ENCODE results near the gene CACNA2D3. TPM values are rescaled to one million over a fixed set of nuclear protein-coding genes. Genes with fewer than 3 reads are reported as not detected.

Gene CACNA2D3
- polyA plus RNA-seq, 2 of the 4 experiments (the other 2 are of a cell fraction), result 0.04 to 0.05 TPM

- no peak overlapping the region for H3K4me3 ChIP-seq
- TF ChIP-seq BHLHE40 (IDR thresholded peaks at IDR 0.05; ENCODE audit: low read depth, low read length), result no peak
- 5% methylated on average over 3 of the region's 3 CpGs for whole genome bisulfite sequencing (ENCODE audit: missing lambda C conversion rate)
- no peaks in the 10 kb centered on the region for H3K9me3 ChIP-seq
- H3K4me2 ChIP-seq, result no peak overlapping the region
- FAIRE-seq (no peak), DNase-seq (ENCODE audit: low read depth in 1 of 2, low spot score in 1 of 2) (no peak), ATAC-seq (no peak)
- H3K27ac ChIP-seq, result no peak overlapping the region
- CTCF ChIA-PET, result no interaction called here
- no peaks in the 10 kb centered on the region for H3K4me1 ChIP-seq
- POLR2A ChIA-PET, result no interaction called here
Measured at GRCh38 chr3:54810401-54810800, 688.0 kb downstream of the CACNA2D3 start.

- CTCF ChIA-PET, result no interaction called here
- Histone ChIP-seq H3K9me3 (no peaks in the 10 kb centered on the region), H3K4me3 (no peak overlapping the region), H3K4me1 (no peaks in the 10 kb centered on the region), H3K27ac (no peak overlapping the region), H3K4me2 (no peak overlapping the region)
- no peak for TF ChIP-seq CTCF (IDR thresholded peaks at IDR 0.05)
- TF ChIP-seq POLR2A (IDR thresholded peaks at IDR 0.05; ENCODE audit: low read length), result no peak
- no peak for TF ChIP-seq REST (IDR thresholded peaks at IDR 0.05)
- no peak for TF ChIP-seq HOXB5 (CRISPR knock-in tag; IDR thresholded peaks at IDR 0.05)
- no peak for TF ChIP-seq TFCP2L1 (CRISPR knock-in tag; IDR thresholded peaks at IDR 0.05)
- TF ChIP-seq ESRRA (IDR thresholded peaks at IDR 0.05; ENCODE audit: borderline replicate concordance, low read length), result no peak
- no peak for TF ChIP-seq ATOH8 (CRISPR knock-in tag; IDR thresholded peaks at IDR 0.05; ENCODE audit: low read depth)
- TF ChIP-seq RFX5 (IDR thresholded peaks at IDR 0.05), result no peak
- no peak for TF ChIP-seq MAX (IDR thresholded peaks at IDR 0.05)
- TF ChIP-seq HOXA7 (CRISPR knock-in tag; IDR thresholded peaks at IDR 0.05), result no peak
- TF ChIP-seq NR3C1 (IDR thresholded peaks at IDR 0.05), result no peak
- TF ChIP-seq EHF (CRISPR knock-in tag; IDR thresholded peaks at IDR 0.05), result no peak
- no peak for TF ChIP-seq EP300 (IDR thresholded peaks at IDR 0.05)
- no peak for TF ChIP-seq GATA3 (IDR thresholded peaks at IDR 0.05; ENCODE audit: borderline replicate concordance)
- TF ChIP-seq CHD4 (IDR thresholded peaks at IDR 0.05; ENCODE audit: borderline replicate concordance), result no peak
- TF ChIP-seq HES2 (IDR thresholded peaks at IDR 0.05), result no peak
- no peak for TF ChIP-seq FOSB (CRISPR knock-in tag; IDR thresholded peaks at IDR 0.05)
- TF ChIP-seq HDAC2 (IDR thresholded peaks at IDR 0.05), result no peak
- no peak for TF ChIP-seq CEBPB (IDR thresholded peaks at IDR 0.05)
- TF ChIP-seq USF2 (IDR thresholded peaks at IDR 0.05), result no peak
- 0% methylated on average over 2 of the region's 3 CpGs for WGBS (ENCODE audit: missing lambda C conversion rate)
- FAIRE-seq, result no peak
- ATAC-seq, result no peak
- DNase-seq (ENCODE audit: low read depth in 1 of 2, low spot score in 1 of 2), result no peak
- POLR2A ChIA-PET, result no interaction called here
Measured at GRCh38 chr3:54814224-54814623, 691.9 kb downstream of the CACNA2D3 start.

Data from A549 (cell line).